Chondrocyte (in vitro differentiated cells): ENCODE results near the gene STMN3. TPM values are rescaled to one million over a fixed set of nuclear protein-coding genes. Genes with fewer than 3 reads are reported as not detected.

Source experiments
- DNase-seq: peaks from one replicate; pipeline ENCODE4 v3.0.0; 2021; ENCODE audit warnings: mixed read lengths, low spot score
- H3K27ac Mint-ChIP-seq: one replicate; pipeline ENCODE4 v1.8.0; 2021; ENCODE audit warnings: mild to moderate bottlenecking, moderate library complexity, mixed read lengths; ENCODE audit not compliant: unreplicated experiment
- H3K27me3 Mint-ChIP-seq: 2 replicates; pipeline ENCODE4 v1.8.0; 2021; ENCODE audit warnings: low read depth, mixed read lengths
- H3K36me3 Mint-ChIP-seq: 2 replicates; pipeline ENCODE4 v1.8.0; 2021; ENCODE audit warnings: low read depth, mixed read lengths
- H3K4me1 Mint-ChIP-seq: 2 replicates; pipeline ENCODE4 v1.8.0; 2021; ENCODE audit warnings: low read depth, mild to moderate bottlenecking, mixed read lengths
- H3K4me3 Mint-ChIP-seq: one replicate; pipeline ENCODE4 v1.8.0; 2021; ENCODE audit warnings: mild to moderate bottlenecking, moderate library complexity, mixed read lengths; ENCODE audit not compliant: unreplicated experiment
- H3K9me3 Mint-ChIP-seq: 2 replicates; pipeline ENCODE4 v1.8.0; 2021; ENCODE audit warnings: low read depth, mixed read lengths
- CTCF ChIP-seq: fragments of 200-600 bp; sonication (generic); IDR thresholded peaks from 2 replicates; pipeline ENCODE4 v1.5.0; 2021; ENCODE audit warnings: antibody characterized with exemption, mild to moderate bottlenecking, moderate library complexity
- total RNA-seq: library from RNA; stranded (reverse); gene quantifications from 3 replicates; pipeline ENCODE4 v1.2.1, GENCODE V29; 2021

STMN3 gene
- total RNA-seq, 1 donor from 2014 or later, result 7.8 TPM

GRCh38 chr20:63688228-63689045 is 35.2 kb upstream of the STMN3 start:
- no peak for DNase-seq
- peaks cover 17% of the 10 kb centered on the region for H3K4me1 Mint-ChIP-seq
- H3K27me3 Mint-ChIP-seq, result no peaks in the 10 kb centered on the region
- H3K27ac Mint-ChIP-seq, result no peak overlapping the region
- no peak for TF ChIP-seq CTCF
- peaks cover 3% of the 10 kb centered on the region for H3K36me3 Mint-ChIP-seq
- H3K4me3 Mint-ChIP-seq, result no peak overlapping the region
- H3K9me3 Mint-ChIP-seq, result no peaks in the 10 kb centered on the region

- H3K27me3 Mint-ChIP-seq, result no peaks in the 10 kb centered on the region
- no peak for TF ChIP-seq CTCF
- H3K4me1 Mint-ChIP-seq, result peaks cover 21% of the 10 kb centered on the region
- H3K9me3 Mint-ChIP-seq, result no peaks in the 10 kb centered on the region
- no peak overlapping the region for H3K27ac Mint-ChIP-seq
- H3K36me3 Mint-ChIP-seq, result peaks cover 3% of the 10 kb centered on the region
- no peak for DNase-seq
- no peak overlapping the region for H3K4me3 Mint-ChIP-seq
These were observed 34.4 kb upstream of the STMN3 start for GRCh38 chr20:63687419-63688178.

- TF ChIP-seq CTCF, result no peak
- no peak for DNase-seq
- H3K4me1 Mint-ChIP-seq, result peaks cover 24% of the 10 kb centered on the region
- H3K4me3 Mint-ChIP-seq, result peak overlapping the region; percentile 2
- H3K27ac Mint-ChIP-seq, result peak overlapping the region; percentile 69
- H3K27me3 Mint-ChIP-seq, result no peaks in the 10 kb centered on the region
- H3K9me3 Mint-ChIP-seq, result no peaks in the 10 kb centered on the region
- peaks cover 3% of the 10 kb centered on the region for H3K36me3 Mint-ChIP-seq
These were observed 33.5 kb upstream of the STMN3 start for GRCh38 chr20:63686492-63687321.

- Mint-ChIP-seq H3K36me3 (no peaks in the 10 kb centered on the region), H3K9me3 (no peaks in the 10 kb centered on the region), H3K27me3 (no peaks in the 10 kb centered on the region), H3K4me1 (peaks cover 25% of the 10 kb centered on the region), H3K4me3 (no peak overlapping the region), H3K27ac (peak overlapping the region; percentile 49)
- no peak for DNase-seq
- TF ChIP-seq CTCF, result no peak
These were observed 32.9 kb upstream of the STMN3 start for GRCh38 chr20:63686094-63686491.
